KMS-11 (cell line): ENCODE measurements around the gene TBC1D21.

ENCODE experiments used
- H2AFZ ChIP-seq: fragments of 200-600 bp; sonication (generic); 2 replicates; pipeline ENCODE4 v1.6.1; 2016; ENCODE audit warnings: antibody characterized with exemption, mixed run types, low read depth
- H3K27ac ChIP-seq: fragments of 200-600 bp; sonication (generic); 2 replicates; pipeline ENCODE4 v1.6.1; 2016; ENCODE audit warnings: mild to moderate bottlenecking, mixed run types
- H3K27me3 ChIP-seq: fragments of 200-600 bp; sonication (generic); 2 replicates; pipeline ENCODE4 v1.6.1; 2017; ENCODE audit warnings: mild to moderate bottlenecking, low read depth, mixed run types, moderate library complexity; ENCODE audit not compliant: insufficient read depth
- H3K36me3 ChIP-seq: fragments of 200-600 bp; sonication (generic); 2 replicates; pipeline ENCODE4 v1.6.1; 2017; ENCODE audit warnings: mild to moderate bottlenecking, mixed run types; ENCODE audit not compliant: insufficient read depth
- H3K4me1 ChIP-seq: fragments of 200-600 bp; sonication (generic); 2 replicates; pipeline ENCODE4 v1.6.1; 2016; ENCODE audit warnings: mild to moderate bottlenecking, low read depth, mixed run types; ENCODE audit not compliant: poor library complexity, severe bottlenecking
- H3K4me2 ChIP-seq: fragments of 200-600 bp; sonication (generic); 2 replicates; pipeline ENCODE4 v1.7.0; 2016; ENCODE audit warnings: mild to moderate bottlenecking, mixed run types
- H3K4me3 ChIP-seq: fragments of 200-600 bp; sonication (generic); IDR thresholded peaks from 2 replicates; pipeline ENCODE4 v1.6.1; 2017; ENCODE audit warnings: low read depth, low read length, mixed read lengths; ENCODE audit not compliant: insufficient read depth
- H3K79me2 ChIP-seq: fragments of 200-600 bp; sonication (generic); 2 replicates; pipeline ENCODE4 v1.6.1; 2016; ENCODE audit warnings: low read depth, mixed run types; ENCODE audit not compliant: insufficient read depth
- H3K9ac ChIP-seq: fragments of 200-600 bp; sonication (generic); 2 replicates; pipeline ENCODE4 v1.6.1; 2016; ENCODE audit warnings: mild to moderate bottlenecking, mixed run types
- H4K20me1 ChIP-seq: fragments of 200-600 bp; sonication (generic); 2 replicates; pipeline ENCODE4 v1.6.1; 2016; ENCODE audit warnings: mild to moderate bottlenecking, mixed run types; ENCODE audit not compliant: insufficient read depth
- CTCF ChIP-seq: fragments of 200-600 bp; sonication (generic); conservative IDR thresholded peaks from 2 replicates; pipeline ENCODE4 v1.6.1; 2017; ENCODE audit warnings: low read depth, mild to moderate bottlenecking, antibody characterized with exemption, low read length, moderate library complexity, mixed read lengths

The TBC1D21 gene

DNA sequence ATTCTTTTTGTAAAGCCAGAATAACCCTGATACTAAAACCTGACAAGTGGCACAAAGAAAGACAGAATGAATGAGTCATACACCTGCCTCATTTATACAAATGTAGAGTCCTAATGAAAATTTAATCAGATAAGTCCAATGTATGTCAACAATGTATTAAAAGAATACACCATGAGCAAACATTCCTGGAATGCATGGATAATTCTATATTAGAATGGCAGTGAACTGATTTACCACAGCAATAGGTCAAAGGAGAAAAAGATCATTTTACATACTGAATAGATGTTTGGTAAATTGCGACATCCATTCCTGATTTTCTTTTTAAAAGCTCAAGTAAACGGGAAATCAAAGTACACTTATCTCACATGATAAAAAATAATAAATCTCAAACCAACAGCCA, 41.7 kb downstream of the TBC1D21 start:
- Histone ChIP-seq H3K27ac (no peak overlapping the region), H4K20me1 (no peaks in the 10 kb centered on the region), H3K36me3 (no peaks in the 10 kb centered on the region), H2AFZ (no peak overlapping the region), H3K79me2 (no peaks in the 10 kb centered on the region), H3K4me3 (no peak overlapping the region), H3K4me1 (no peaks in the 10 kb centered on the region), H3K27me3 (no peaks in the 10 kb centered on the region), H3K4me2 (no peak overlapping the region), H3K9ac (no peak overlapping the region)
- TF ChIP-seq CTCF, result no peak

GRCh38 chr15:73918784-73919183, 45.4 kb downstream of the TBC1D21 start:
- no peaks in the 10 kb centered on the region for H3K36me3 ChIP-seq
- H3K4me1 ChIP-seq, result no peaks in the 10 kb centered on the region
- H3K4me3 ChIP-seq, result no peak overlapping the region
- H3K79me2 ChIP-seq, result no peaks in the 10 kb centered on the region
- H4K20me1 ChIP-seq, result no peaks in the 10 kb centered on the region
- no peak overlapping the region for H3K4me2 ChIP-seq
- peaks cover 1% of the 10 kb centered on the region; the same call in 1 of the 2 replicates for H3K27me3 ChIP-seq
- no peak for TF ChIP-seq CTCF
- H2AFZ ChIP-seq, result no peak overlapping the region
- H3K9ac ChIP-seq, result no peak overlapping the region
- no peak overlapping the region for H3K27ac ChIP-seq

GRCh38 chr15:73919706-73920105, 46.3 kb downstream of the TBC1D21 start:
- H3K79me2 ChIP-seq, result no peaks in the 10 kb centered on the region
- no peak overlapping the region for H3K4me3 ChIP-seq
- H3K9ac ChIP-seq, result no peak overlapping the region
- H4K20me1 ChIP-seq, result no peaks in the 10 kb centered on the region
- no peak overlapping the region for H3K27ac ChIP-seq
- no peaks in the 10 kb centered on the region for H3K36me3 ChIP-seq
- H3K27me3 ChIP-seq, result peaks cover 2% of the 10 kb centered on the region; the same call in 1 of the 2 replicates
- H2AFZ ChIP-seq, result no peak overlapping the region
- H3K4me2 ChIP-seq, result no peak overlapping the region
- no peak for TF ChIP-seq CTCF
- H3K4me1 ChIP-seq, result no peaks in the 10 kb centered on the region

- Histone ChIP-seq H3K79me2 (no peaks in the 10 kb centered on the region), H2AFZ (no peak overlapping the region), H3K4me1 (no peaks in the 10 kb centered on the region)
Observed at GRCh38 chr15:73921254-73921925, 48.0 kb downstream of the TBC1D21 start.

More at GRCh38 chr15:73921254-73921925, 48.0 kb downstream of the TBC1D21 start:
- TF ChIP-seq CTCF, result no peak
- no peaks in the 10 kb centered on the region for H3K36me3 ChIP-seq
- H3K27ac ChIP-seq, result no peak overlapping the region
- H3K9ac ChIP-seq, result no peak overlapping the region
- no peak overlapping the region for H3K4me2 ChIP-seq
- peaks cover 2% of the 10 kb centered on the region; the same call in 1 of the 2 replicates for H3K27me3 ChIP-seq
- no peak overlapping the region for H3K4me3 ChIP-seq
- H4K20me1 ChIP-seq, result no peaks in the 10 kb centered on the region
